ENCODE data around the gene RNASE13.

The RNASE13 gene, protein sequence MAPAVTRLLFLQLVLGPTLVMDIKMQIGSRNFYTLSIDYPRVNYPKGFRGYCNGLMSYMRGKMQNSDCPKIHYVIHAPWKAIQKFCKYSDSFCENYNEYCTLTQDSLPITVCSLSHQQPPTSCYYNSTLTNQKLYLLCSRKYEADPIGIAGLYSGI

DNA sequence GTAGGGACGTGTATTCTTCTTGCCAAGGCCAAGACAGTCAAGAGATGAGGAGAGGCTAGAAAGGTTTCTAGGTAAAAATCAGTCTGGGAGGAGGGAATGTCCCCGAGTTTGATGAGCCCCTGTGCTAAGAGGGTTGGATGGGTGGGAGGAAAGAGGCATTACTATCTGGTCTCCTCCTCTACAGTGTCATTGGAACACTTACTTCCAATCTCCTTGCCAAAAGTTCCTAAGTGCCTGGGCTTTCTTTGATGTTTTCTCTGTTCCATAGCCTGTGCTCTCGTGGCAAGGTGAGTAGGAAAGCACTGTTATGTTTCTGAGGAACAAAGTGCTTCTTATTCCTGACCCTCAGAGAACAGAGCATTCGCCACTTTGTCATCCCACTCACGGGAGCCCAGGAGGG lies at the start of gene RNASE13:
Gene RNASE13, minus strand, starts transcription at position 101 of the 400 bp plus-strand sequence. CDS start 519 bp downstream, outside the sequence.
- no peak for DNase-seq

DNA sequence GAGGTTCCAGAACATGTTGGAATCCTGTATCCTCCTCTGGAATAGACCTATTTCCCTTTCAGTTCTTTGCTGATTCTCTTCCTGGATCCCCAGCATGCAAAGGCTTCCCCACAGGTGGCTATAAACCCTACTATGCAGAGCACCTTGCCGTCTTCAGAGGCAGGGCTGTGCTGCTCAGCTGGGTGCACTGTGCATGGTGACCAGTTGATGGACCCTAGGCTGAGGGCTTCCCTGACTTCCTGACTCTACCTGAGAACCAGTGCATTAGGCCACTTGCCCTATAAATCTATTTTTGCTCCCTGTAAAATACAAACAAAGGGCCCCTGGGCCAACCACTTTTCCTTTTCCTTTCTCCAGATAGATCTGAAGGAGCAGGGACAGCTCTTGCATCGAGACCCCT lies 49.8 kb upstream of the RNASE13 start:
- DNase-seq: no peak

DNA sequence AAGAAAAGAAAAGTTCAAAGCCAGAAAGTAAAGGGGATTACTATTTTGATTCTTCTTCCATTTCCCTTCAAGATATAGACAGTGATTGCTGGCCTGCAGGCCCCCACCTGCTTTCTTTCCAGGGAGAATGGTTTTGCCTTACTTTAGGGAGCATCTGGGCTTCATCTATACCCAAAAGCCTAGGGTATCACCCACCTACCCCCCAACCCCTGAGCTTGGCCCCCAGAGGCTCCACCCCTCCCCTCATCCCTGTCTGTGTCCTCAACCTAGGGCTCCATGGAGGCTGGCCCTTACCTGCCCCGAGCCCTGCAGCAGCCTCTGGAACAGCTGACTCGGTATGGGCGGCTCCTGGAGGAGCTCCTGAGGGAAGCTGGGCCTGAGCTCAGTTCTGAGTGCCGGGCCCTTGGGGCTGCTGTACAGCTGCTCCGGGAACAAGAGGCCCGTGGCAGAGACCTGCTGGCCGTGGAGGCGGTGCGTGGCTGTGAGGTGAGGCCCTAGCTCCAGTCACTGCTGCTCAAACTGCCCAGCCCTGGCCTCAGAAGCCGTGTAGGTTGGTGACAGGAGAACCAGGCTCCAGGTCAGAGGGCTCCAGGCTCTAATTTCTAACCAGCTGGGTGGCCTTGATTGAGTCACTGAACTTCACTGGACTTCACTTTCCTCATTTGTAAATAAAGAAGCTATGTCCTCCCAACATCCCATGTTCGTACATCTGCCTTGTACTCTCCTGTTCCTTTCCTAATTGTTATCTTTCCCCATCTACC lies 49.1 kb upstream of the RNASE13 start:
- DNase-seq: no peak

DNA sequence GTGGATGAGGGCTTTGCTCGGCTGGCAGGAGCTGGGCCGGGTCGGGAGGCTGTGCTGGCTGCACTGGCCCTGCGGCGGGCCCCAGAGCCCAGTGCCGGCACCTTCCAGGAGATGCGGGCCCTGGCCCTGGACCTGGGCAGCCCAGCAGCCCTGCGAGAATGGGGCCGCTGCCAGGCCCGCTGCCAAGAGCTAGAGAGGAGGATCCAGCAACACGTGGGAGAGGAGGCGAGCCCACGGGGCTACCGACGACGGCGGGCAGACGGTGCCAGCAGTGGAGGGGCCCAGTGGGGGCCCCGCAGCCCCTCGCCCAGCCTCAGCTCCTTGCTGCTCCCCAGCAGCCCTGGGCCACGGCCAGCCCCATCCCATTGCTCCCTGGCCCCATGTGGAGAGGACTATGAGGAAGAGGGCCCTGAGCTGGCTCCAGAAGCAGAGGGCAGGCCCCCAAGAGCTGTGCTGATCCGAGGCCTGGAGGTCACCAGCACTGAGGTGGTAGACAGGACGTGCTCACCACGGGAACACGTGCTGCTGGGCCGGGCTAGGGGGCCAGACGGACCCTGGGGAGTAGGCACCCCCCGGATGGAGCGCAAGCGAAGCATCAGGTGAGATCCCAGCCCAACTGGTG lies 47.0 kb upstream of the RNASE13 start:
- DNase-seq: no peak

DNA sequence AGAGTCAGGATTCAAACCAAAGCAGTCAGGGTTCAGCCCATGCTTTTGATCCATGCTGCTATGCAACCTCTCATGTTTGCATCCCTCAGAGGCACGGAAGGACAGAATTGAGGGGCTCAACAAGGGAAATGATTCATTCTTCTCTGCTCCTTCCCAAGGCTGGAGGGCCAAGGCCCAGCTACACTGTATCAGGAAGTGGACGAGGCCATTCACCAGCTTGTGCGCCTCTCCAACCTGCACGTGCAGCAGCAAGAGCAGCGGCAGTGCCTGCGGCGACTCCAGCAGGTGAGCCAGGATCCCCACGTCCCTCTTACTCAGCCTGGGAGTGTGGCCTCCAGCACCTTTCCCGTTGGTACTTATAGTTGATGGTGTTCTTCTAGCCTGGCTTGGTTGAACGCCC lies 44.1 kb upstream of the RNASE13 start:
- DNase-seq: no peak

DNA sequence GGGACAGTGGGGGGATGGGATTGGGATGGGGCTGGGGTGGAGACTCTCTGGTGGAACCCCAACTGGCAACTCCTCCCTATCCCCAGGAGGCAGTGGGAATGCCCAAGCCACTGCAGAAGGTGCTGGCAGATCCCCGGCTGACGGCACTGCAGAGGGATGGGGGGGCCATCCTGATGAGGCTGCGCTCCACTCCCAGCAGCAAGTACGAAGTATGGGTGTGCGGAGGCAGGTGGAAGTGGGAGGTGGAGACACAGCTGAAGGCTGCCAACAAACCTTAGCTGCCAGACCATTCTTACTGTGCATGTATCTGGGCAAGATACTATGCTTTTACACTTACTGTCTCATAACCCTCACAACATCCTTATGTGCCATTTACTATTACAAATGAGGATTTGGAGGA lies 43.7 kb upstream of the RNASE13 start:
- DNase-seq: no peak

DNA sequence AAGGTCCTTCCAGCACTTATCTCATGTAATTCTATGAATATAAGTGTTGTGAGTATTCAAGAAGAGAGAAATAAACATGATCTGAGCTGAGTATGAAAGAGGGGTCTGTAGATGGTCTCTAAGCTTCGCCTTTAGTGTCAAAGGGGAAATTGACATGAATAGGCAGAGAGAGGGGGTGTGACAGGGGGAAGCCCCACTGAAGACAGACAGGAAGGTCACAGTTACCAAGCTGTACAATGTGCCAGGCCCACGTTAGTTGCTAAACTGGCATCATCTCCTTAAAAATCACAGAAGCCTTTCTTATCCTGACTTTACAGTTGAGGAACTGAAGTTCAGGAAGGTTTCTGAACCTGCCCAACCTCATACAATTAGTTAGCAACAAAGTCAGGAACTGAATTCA lies 43.1 kb upstream of the RNASE13 start:
- no peak for DNase-seq

DNA sequence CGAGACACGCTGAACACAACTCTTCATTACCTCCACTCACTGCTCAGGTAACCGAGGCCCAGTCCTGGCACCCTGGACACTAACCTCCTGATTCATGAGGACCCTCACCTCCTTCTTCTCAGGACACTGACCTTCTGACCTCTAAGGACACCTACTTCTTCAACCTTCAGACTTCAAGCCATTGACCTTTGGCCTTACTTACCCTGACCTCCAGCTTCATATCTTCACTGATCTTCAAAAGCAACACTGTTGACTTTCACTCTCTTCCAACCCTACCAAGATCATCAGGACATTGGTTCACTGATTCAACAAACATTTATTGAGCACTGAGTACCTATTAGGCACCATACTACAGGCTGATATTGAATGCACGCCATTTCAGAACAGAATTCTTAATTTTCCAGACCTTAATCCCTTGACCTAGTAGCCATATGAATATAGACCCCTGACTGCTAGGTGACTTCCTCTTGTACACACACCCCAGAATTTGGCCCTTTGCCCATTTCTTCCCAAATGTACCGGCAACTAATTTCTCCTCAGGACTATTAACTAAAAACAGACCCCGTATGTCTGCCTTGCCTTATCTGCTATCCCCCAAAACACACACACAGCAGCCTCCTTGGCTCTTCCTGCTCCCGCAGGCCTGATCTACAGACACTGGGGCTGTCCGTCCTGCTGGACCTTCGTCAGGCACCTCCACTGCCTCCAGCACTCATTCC lies 41.3 kb upstream of the RNASE13 start:
- no peak for DNase-seq

DNA sequence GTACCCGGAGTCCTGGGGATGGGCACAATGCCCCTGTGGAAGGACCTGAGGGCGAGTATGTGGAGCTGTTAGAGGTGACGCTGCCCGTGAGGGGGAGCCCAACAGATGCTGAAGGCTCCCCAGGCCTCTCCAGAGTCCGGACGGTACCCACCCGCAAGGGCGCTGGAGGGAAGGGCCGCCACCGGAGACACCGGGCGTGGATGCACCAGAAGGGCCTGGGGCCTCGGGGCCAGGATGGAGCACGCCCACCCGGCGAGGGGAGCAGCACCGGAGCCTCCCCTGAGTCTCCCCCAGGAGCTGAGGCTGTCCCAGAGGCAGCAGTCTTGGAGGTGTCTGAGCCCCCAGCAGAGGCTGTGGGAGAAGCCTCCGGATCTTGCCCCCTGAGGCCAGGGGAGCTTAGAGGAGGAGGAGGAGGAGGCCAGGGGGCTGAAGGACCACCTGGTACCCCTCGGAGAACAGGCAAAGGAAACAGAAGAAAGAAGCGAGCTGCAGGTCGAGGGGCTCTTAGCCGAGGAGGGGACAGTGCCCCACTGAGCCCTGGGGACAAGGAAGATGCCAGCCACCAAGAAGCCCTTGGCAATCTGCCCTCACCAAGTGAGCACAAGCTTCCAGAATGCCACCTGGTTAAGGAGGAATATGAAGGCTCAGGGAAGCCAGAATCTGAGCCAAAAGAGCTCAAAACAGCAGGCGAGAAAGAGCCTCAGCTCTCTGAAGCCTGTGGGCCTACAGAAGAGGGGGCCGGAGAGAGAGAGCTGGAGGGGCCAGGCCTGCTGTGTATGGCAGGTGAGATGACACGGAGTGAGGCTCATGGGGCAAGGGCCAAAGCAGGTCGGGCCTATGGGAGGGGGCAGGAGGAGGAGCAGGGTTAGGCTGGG lies 40.0 kb upstream of the RNASE13 start:
- DNase-seq: no peak

DNA sequence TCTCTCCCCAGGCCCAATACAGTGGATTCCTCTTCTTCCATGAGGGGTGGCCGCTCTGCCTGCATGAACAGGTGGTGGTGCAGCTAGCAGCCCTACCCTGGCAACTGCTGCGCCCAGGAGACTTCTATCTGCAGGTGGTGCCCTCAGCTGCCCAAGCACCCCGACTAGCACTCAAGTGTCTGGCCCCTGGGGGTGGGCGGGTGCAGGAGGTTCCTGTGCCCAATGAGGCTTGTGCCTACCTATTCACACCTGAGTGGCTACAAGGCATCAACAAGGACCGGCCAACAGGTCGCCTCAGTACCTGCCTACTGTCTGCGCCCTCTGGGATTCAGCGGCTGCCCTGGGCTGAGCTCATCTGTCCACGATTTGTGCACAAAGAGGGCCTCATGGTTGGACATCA lies 39.3 kb upstream of the RNASE13 start:
- no peak for DNase-seq

DNA sequence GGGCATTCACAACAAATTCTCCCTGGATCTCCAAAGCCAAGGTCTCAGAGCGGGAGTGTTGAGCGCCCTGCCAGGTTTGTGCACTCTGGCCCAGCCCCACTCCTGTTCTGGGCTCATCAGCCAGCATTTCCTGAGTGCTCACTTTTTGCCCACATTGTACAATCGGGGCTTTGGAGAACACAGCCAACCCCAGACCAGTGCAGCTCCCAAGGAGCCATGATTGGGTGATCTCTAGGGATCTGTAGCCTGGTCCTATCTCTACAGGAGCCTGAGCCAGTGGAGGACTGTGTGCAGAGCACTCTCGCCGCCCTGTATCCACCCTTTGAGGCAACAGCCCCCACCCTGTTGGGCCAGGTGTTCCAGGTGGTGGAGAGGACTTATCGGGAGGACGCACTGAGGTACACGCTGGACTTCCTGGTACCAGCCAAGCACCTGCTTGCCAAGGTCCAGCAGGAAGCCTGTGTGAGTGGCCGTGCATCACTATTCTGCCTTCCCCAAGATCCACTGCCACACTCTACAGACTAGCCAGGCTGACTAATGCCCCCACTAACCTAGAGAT lies 38.3 kb upstream of the RNASE13 start:
- DNase-seq: no peak

DNA sequence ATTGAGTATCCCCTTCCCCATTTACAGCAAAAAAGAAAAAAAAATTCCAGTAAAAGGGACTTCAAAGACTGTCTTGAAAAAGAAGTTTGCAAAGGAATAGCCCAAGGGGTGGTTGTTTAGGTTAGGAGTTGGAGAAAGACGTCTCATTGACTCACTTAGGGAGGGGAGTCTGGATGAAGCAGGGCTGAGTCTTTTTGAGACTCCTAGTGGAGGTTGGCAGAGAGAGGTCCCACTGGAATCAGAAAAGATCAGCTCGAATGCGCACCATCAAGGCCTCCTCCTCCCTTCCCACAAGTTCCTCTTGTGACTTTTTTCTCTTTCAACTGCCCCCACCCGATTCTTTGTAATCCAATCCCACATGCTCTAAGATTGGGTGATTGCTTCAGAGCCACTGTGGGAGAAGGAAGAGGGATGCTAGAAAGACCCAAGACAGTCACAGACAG lies 37.4 kb upstream of the RNASE13 start:
- DNase-seq: no peak

DNA sequence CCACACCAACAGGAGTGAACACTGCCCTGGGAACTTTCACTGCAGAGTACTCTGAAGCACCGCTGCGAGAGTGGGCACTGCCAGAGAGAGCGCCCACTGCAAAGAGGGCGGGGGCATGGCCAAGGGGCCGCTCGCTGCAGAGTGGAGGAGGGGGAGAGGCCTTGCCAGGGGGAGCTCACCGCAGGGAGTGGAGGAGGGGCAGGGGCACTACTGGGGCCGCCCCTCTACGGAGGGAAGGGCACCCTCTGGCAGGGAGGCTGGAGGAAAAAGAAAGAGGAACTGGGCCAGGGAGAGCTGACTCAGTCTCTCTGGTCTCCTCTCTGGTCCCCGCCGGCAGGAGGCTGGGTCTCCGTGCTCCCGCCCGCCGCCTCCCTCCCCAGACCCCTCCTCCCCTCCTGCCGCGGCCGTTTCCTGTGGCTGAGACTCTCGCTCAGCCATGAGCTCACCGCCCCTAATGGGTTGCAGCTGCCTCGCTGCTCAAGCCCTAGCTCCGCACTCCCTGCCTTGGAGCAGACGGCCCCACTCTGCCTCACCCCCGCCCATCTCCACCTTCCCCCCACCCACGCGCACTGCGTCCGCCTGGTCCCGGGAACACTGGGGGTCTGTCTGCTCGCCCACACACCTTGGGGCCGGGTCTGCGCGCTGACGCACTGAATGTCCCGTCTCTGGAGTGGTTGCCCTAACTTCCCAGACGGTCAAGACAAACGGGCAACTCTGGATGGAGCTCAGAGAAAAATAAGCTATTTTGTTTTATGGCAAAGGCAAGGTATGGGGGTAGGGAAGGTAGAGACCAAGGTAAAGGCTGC lies 36.8 kb upstream of the RNASE13 start:
- peak; percentile 16 for DNase-seq

DNA sequence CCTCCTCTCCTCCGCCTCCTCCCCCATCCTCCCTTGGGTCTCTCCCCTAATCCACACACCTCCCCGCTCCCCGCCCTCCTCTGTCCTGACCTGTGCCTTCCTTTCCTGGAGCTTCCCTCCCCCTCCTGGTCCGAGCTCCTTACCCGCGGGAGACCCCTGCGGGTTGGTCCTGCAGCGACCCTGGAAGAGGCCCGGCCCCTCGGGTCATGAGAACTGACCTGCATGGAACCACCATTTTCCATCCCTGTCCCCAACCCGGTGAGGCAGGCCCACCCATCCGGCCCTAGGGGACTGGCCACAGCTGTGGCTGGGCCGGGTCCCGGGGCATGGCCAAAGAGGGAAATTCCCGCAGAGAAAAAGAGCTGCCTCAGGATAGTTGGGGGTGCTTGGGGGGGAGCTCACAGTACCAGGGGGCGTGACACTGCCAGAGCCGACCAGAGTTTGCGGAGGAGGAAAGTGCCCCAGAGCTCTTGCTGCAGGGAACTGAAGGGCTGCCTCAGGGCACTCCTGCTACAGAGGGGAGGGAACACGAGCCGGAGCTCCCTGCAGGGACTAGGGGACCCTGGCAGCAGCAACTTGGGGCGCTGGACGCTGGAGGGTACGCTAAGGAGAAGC lies 36.1 kb upstream of the RNASE13 start:
- no peak for DNase-seq

DNA sequence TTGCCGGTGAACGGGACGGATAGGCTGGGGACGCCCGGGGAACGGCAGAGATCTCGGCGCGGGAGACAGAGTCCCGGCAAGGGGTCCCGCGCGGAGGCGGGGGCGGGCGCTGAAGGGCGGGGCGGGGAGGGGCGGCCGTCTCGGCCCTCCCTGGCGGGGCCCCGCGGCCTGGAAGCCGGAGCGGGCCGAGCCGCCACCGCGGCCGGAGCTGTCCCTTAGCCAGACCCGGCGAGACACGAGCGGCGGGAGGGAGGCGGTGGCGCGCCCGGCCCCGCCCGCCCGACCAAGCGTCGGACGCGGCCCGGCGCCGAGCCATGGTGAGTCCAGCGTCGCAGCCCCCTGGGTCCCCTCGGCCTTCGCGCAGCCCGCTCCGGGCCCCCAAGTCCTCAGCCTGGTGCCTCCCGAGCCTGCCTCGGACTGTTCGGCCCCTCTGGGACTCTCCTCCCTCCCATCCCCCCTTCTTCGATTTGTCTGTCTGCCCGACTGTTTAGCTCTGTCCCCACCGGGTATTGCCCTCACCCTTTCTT lies 35.5 kb upstream of the RNASE13 start, which contains the start of gene ARHGEF40:
Gene ARHGEF40, plus strand, starts transcription at position 222 of the 527 bp plus-strand sequence. Its CDS starts 93 bp downstream, at position 315.
- DNase-seq: no peak

DNA sequence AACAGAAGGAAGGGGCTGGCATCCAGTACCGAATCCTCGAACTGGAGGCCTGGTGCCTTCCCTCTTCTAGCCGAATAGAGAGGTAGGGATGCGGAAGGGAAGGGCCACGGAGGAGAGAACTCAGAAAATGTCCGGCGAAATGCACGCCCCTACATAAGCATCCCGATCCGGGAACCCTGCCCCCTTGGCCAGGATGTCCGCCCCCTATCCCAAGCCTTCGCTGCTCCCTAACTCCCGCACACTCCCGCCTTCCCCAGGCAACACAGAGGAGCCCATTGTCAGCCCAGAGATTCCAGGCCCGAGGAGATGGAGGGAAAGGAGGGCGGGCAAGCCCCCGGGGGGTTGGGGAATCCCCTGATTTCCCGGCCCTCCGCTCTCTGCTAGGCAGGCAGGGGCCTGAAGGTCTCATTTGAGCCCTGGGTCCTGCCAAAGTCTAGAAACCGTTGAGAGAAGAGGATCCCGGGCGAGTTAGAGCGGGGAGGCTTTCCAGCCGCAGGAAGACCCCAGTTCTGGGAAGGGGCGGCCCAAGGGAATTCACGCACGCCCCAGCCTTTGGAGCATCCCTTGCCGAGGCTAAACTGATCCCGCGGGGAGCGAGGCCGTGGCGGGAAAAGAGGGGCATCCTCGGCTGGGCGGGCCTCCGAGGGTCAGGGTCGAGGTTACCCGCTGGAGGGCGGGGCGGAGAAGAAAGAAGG lies 34.9 kb upstream of the RNASE13 start:
- no peak for DNase-seq

DNA sequence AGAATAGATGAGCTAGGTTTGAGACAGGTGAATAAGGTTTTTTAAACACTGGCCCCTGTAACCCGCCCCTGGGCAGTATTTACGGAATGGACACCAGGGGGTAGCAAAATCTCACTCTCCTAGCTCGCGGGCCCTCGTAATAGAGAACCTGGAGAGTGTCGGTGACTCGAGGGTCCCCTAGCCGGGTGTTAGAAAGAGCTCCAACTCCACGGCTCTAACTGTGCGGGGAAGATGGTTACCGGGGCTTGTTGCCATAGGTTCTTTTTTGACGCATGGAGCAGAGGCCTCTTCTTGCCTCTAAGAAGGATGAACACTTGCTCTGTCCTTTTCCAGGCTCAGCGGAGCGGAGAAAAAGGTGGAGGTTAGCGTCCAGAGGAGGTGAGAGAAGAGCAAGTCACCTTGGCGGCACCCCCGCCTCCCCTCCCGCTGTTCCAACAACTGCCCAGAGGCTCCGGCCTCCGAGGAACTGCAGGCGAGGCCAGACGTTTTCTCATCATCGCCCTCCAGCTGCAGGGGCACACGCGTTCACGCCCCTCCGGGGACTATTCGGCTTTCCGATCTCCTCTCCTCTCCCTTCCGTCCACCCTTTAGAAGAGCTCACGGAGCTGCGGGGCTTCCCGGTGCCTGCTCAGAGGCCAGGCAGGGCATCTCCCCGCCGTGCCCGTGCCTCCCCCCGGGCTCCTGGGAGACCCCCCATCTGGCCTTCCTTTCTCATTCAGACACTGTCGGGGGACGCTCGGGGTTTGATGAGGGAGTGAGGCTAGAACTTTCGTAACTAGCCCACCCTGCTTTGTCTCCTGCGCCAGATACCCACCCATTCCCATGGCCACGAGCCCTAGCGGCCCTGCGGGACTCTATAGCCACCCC lies 34.1 kb upstream of the RNASE13 start:
- no peak for DNase-seq

DNA sequence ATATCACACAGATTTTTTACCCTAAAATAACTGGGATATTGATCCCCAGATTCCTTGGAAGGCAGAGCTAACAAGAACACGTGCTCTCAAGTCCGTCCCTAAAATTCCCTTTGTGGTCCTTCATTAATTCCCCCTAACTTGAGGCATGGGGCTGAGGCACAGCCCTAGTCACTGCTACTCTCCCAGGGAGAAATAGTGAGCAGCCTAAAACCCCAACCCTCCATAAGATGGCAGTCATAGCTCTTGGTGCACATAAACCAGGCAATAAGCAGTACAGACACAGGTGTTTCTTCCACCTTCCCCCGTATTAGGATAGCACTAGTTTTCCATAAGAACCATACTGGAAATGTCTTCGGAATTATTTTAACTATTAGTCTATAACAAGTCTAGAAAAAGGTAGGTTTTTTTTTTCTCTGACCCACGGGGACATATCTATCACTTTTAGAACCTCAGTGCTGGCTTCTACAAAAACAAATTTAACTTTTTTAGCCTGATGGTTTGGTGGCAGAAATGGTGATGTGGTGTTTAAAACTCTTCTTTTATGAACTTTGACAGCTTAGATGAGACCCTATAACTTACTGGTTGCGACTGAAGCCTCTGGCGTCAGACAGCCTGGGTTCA lies 32.4 kb upstream of the RNASE13 start:
- no peak for DNase-seq

Data from NCI-H1048 (cell line).